AG04450 (cell line): ENCODE measurements around the gene CDK6. TPM values are rescaled to one million over a fixed set of nuclear protein-coding genes. Genes with fewer than 3 reads are reported as not detected.

Experiments used
- CTCF ChIA-PET: fragments of 300-600, 350-600 bp; formaldehyde crosslinking; extraction: SDS; loops from one replicate; lab custom pipeline; 2022; ENCODE audit warnings: antibody characterized with exemption, inconsistent platforms; lab: Charles Lee
- POLR2A ChIA-PET: fragments of 350-600 bp; formaldehyde crosslinking; extraction: SDS; loops from one replicate; lab custom pipeline; 2021; ENCODE audit warnings: antibody characterized with exemption, inconsistent platforms; lab: Yijun Ruan, JAX
- DNase-seq: peaks from one replicate; pipeline ENCODE4 v3.0.0-alpha.2; 2011; ENCODE audit warnings: low read depth, low spot score
- H3K27ac ChIP-seq: one replicate; pipeline ENCODE4 v1.5.1; 2012; ENCODE audit warnings: low read depth, low read length, control low read depth
- H3K27me3 ChIP-seq: one replicate; pipeline ENCODE4 v1.6.0; 2012; ENCODE audit warnings: low read length; ENCODE audit not compliant: control insufficient read depth, insufficient read depth
- H3K4me3 ChIP-seq: 2 replicates; pipeline ENCODE4 v1.5.1; 2011; ENCODE audit warnings: mild to moderate bottlenecking, low read depth, low read length, control low read depth
- H3K9me3 ChIP-seq: 2 replicates; pipeline ENCODE4 v1.5.1; 2012; ENCODE audit warnings: low read length; ENCODE audit not compliant: control insufficient read depth, insufficient read depth
- CTCF ChIP-seq: IDR thresholded peaks from 2 replicates; pipeline ENCODE4 v1.5.1; 2011; ENCODE audit warnings: low read depth, low read length, control low read depth, inconsistent platforms
- polyA plus RNA-seq: library from polyadenylated mRNA; depleted of rRNA; stranded (reverse); fragments of >200 nt; gene quantifications from 2 replicates; pipeline ENCODE4 v1.2.3, GENCODE V29; 2011

The CDK6 gene
- polyA plus RNA-seq, 1 experiment = 40.6 TPM

GRCh38 chr7:92815412-92815811 is 21.0 kb downstream of the CDK6 start:
- Histone ChIP-seq H3K4me3 (no peak overlapping the region), H3K27ac (no peak overlapping the region), H3K9me3 (no peaks in the 10 kb centered on the region; the same call in 1 of the 2 replicates), H3K27me3 (no peaks in the 10 kb centered on the region)
- CTCF ChIA-PET = no interaction called here
- POLR2A ChIA-PET = no interaction called here
- no peak for DNase-seq
- no peak for TF ChIP-seq CTCF

GRCh38 chr7:92813390-92814024 is 22.9 kb downstream of the CDK6 start:
- no peak for DNase-seq
- no peak for TF ChIP-seq CTCF
- H3K4me3 ChIP-seq = no peak overlapping the region
- H3K27me3 ChIP-seq = no peaks in the 10 kb centered on the region
- H3K9me3 ChIP-seq = no peaks in the 10 kb centered on the region; the same call in 1 of the 2 replicates
- ChIA-PET CTCF (interaction anchor here (0.6 to 0.8 kb wide), 2 partner anchors 18 to 193 kb away, joined by 4 read pairs; no protein-coding TSS in a partner anchor), POLR2A (no interaction called here)
- no peak overlapping the region for H3K27ac ChIP-seq

- CTCF ChIA-PET = no interaction called here
Measured at GRCh38 chr7:92811158-92811557, 25.2 kb downstream of the CDK6 start.

GRCh38 chr7:92809760-92810573 is 26.4 kb downstream of the CDK6 start:
- POLR2A ChIA-PET = interaction anchor here (0.7 to 0.9 kb wide), 2 partner anchors 21 to 44 kb away, joined by 3 to 5 read pairs; no protein-coding TSS in a partner anchor
- Histone ChIP-seq H3K27me3 (no peaks in the 10 kb centered on the region), H3K4me3 (no peak overlapping the region; the same call in 1 of the 2 replicates), H3K9me3 (no peaks in the 10 kb centered on the region), H3K27ac (peak overlapping the region; percentile 63)
- CTCF ChIA-PET = interaction anchor here (0.9 to 1.2 kb wide), 2 partner anchors 27 to 100 kb away, joined by 3 read pairs; no protein-coding TSS in a partner anchor
- peak; percentile 87 for DNase-seq
- no peak for TF ChIP-seq CTCF

More at GRCh38 chr7:92811158-92811557, 25.2 kb downstream of the CDK6 start:
- H3K27me3 ChIP-seq = no peaks in the 10 kb centered on the region
- TF ChIP-seq CTCF = no peak
- DNase-seq = no peak
- no peak overlapping the region for H3K27ac ChIP-seq
- no peaks in the 10 kb centered on the region; the same call in 1 of the 2 replicates for H3K9me3 ChIP-seq
- H3K4me3 ChIP-seq = no peak overlapping the region
- POLR2A ChIA-PET = no interaction called here
